Mucosa of stomach (tissue), 1 donor: ENCODE measurements around the gene GABBR2.

Experiments
- H3K27me3 ChIP-seq: one replicate; pipeline ENCODE4 v1.7.0; 2013; ENCODE audit warnings: mild to moderate bottlenecking, low read length; ENCODE audit not compliant: control insufficient read depth, insufficient read depth
- H3K36me3 ChIP-seq: one replicate; pipeline ENCODE4 v1.7.0; 2013; ENCODE audit warnings: low read length; ENCODE audit not compliant: control insufficient read depth, insufficient read depth
- H3K4me1 ChIP-seq: one replicate; pipeline ENCODE4 v1.7.0; 2013; ENCODE audit warnings: mild to moderate bottlenecking, low read length; ENCODE audit not compliant: control insufficient read depth, insufficient read depth
- H3K4me3 ChIP-seq: one replicate; pipeline ENCODE4 v1.7.0; 2013; ENCODE audit warnings: low read length
- H3K9ac ChIP-seq: one replicate; pipeline ENCODE4 v1.7.0; 2013; ENCODE audit warnings: mild to moderate bottlenecking, low read length, moderate library complexity
- H3K9me3 ChIP-seq: one replicate; pipeline ENCODE4 v1.7.0; 2013; ENCODE audit warnings: mild to moderate bottlenecking, low read length, moderate library complexity; ENCODE audit not compliant: control insufficient read depth
- donor health status: Pancreatic carcinoma.

Gene GABBR2

DNA sequence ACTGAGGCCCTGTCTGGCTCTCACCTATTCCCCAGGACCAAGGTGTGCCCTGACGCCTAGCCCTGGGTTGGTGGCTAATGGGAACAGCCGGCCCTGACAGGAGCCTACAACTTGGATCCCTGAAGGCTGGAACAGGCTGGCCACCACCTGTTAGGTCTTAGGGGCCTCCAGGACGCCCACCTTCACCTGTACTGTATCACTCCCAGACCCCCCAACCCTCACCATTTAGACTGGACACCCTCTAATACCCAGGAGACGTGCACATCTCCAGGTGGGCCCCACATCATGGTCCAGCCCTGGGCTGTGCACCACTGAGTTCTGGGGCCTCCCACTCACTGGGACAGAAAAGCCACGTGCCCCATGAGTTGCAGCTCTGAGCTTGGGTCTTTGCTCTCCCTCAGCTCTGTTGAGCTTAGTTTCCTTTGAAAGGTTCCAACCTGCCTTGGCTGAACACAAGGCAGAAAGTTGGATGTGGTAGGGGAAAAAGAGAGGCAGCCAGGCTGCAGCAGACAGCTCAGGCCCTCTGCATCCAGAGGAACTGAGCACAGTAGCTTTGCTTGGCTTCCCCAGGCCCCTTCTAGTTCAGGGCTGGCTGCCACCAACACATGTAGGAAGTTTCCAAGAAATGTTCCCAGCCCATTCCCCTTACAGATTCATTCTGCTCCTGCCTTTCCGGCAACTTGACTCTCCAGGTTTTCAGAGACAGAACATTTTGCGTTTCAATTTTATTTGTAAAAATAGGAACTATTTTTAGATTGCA lies 336.5 kb downstream of the GABBR2 start:
- Histone ChIP-seq H3K9me3 (no peaks in the 10 kb centered on the region), H3K27me3 (no peaks in the 10 kb centered on the region), H3K4me1 (peaks cover 17% of the 10 kb centered on the region), H3K36me3 (no peaks in the 10 kb centered on the region), H3K9ac (no peak overlapping the region), H3K4me3 (no peak overlapping the region)

DNA sequence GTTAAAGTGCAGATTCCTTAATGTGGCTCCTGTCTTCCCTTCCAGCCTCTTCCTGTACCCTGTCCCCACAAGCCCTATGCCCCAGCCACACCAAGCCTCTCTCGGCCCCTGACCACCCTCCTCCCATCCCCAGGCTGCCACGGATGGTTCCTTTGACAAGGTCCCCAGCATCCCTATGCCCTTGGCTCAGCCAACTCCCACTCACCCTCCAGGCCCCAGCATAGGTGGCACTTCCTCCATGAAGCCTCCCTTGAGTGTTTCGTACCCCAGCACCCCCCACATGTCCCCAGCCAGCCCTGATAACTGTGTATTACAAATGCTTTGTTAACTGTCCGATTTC lies 337.8 kb downstream of the GABBR2 start:
- Histone ChIP-seq H3K36me3 (no peaks in the 10 kb centered on the region), H3K4me1 (peaks cover 17% of the 10 kb centered on the region), H3K4me3 (no peak overlapping the region), H3K9ac (no peak overlapping the region), H3K9me3 (no peaks in the 10 kb centered on the region), H3K27me3 (no peaks in the 10 kb centered on the region)

DNA sequence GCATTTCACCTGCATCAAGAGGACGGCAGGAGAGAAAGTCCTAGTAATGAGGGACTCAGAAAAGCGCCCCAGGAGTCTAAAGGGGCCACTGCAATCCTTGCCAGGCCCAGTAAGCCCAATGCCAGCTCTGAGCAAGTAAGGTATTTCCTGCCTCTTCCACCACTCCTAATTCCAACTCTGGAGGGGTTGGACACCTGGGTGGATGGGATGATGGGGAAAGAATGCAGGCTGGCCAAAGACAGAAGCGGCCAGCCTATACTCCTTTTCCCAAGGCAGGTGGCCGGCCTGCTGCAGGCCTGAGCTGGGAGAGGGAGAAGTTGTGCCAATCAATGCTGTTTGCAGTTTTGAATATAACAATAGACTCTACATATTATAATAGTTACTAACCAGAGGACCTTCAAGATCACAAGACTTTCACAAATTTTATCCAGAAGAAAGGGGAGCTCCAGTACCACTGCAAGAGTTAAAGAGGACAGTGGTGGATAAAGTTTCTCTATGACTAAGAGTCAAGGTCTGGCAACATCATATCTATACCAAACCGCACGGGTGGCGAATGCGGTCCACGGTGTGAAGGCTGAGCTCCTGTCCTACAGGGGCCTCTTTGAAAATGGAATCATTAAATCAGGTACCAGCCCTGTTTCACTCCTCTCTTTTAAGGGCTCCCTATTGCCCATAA lies 338.3 kb downstream of the GABBR2 start:
- Histone ChIP-seq H3K27me3 (no peaks in the 10 kb centered on the region), H3K4me3 (no peak overlapping the region), H3K9me3 (no peaks in the 10 kb centered on the region), H3K36me3 (no peaks in the 10 kb centered on the region), H3K9ac (no peak overlapping the region), H3K4me1 (peaks cover 17% of the 10 kb centered on the region)

DNA sequence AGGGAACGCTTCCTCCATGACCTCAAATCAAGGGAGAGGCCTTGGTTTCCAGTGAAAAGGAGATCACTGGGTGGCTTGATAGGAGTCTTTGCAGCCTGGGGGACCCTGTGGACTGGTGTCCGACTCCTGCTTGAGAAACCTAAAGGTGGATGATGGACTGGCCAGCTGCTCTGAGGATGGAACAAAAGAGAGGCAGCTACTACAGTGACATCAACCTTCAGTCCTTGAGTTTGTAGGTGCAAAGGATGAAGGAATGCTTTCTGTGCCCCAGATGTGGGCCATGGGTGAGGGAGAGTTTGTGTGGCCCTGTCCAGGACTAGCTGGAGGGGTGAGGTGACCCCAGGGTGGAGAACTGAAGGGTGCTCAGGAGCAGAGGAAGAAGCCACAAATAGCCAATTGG lies 338.8 kb downstream of the GABBR2 start:
- Histone ChIP-seq H3K36me3 (no peaks in the 10 kb centered on the region), H3K27me3 (no peaks in the 10 kb centered on the region), H3K4me3 (no peak overlapping the region), H3K9ac (no peak overlapping the region), H3K4me1 (peaks cover 12% of the 10 kb centered on the region), H3K9me3 (no peaks in the 10 kb centered on the region)

DNA sequence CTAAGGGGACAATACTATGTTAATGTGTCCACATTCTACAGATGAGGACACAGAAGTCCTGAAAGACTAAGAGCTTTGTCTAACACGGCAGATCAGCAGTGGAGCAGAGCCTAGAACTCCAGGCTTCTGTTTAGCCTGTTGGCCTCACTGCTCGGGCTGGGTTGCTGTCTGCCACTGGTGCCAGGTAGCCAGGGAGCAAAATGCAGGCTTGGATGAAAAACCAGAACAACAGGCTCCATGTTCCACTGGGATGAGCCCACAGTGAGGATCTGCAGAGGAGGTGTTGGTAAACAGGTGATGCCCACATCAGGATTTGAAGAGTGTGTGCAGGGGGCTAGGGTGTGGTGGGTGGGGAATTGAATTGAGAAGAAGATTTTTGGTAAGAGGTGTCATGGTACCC lies 339.3 kb downstream of the GABBR2 start:
- Histone ChIP-seq H3K4me3 (no peak overlapping the region), H3K9me3 (no peaks in the 10 kb centered on the region), H3K4me1 (peaks cover 8% of the 10 kb centered on the region), H3K36me3 (no peaks in the 10 kb centered on the region), H3K9ac (no peak overlapping the region), H3K27me3 (no peaks in the 10 kb centered on the region)

DNA sequence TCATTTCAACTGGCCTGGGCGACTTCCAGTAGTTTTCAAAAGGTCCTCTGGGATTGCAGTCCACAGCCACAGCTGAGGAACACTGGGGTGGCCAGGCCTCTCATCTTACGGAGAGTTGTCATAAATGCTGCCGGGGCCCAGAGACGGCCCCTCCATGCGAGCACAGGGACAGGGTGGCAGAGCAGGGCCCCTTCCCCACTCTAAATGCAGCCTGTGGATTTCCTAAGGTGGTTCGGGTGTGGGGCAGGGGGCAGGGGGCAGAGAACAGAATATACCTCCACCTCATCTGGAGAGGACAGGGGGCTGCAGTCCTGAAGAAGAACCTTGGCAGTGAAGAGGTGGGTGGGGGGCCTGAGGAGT lies 339.7 kb downstream of the GABBR2 start:
- H3K27me3 ChIP-seq: no peaks in the 10 kb centered on the region
- no peaks in the 10 kb centered on the region for H3K9me3 ChIP-seq
- no peaks in the 10 kb centered on the region for H3K36me3 ChIP-seq
- H3K4me1 ChIP-seq: peaks cover 3% of the 10 kb centered on the region
- no peak overlapping the region for H3K4me3 ChIP-seq
- H3K9ac ChIP-seq: no peak overlapping the region

DNA sequence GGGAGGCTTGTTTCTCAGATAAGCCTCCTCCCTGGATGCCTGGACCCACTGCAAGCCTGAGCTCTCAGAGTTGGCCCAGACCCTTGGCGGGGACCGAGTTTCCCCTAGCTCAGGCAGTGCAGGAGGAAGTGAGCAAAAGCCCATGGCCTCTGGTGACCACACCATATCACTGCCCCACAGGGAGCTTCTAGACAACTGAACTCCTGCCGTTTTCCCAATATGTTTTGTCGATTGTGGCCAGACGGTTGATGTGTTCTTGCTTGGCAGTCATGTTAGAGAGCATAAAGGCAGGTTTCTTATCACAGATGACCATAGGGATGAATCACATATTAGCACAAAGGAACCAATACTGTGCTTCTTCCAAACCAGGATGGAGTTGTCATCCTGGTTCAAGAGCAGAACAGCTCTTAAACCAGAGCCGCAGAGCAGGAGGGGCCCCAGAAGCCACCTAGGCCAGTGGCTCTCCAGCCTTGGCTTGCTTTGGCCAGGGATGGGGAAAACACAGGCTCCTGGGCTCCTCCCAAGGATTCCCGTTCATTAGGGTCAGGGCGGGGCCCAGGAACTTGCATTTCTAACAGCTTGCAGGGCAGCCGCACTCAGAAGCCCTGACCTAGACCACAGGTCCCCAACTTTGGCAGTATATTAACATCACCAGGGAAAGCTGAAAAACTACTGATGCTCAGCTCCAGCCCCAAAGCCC lies 340.2 kb downstream of the GABBR2 start:
- H3K27me3 ChIP-seq: no peaks in the 10 kb centered on the region
- H3K4me1 ChIP-seq: no peaks in the 10 kb centered on the region
- no peak overlapping the region for H3K9ac ChIP-seq
- H3K4me3 ChIP-seq: no peak overlapping the region
- no peaks in the 10 kb centered on the region for H3K36me3 ChIP-seq
- no peaks in the 10 kb centered on the region for H3K9me3 ChIP-seq

DNA sequence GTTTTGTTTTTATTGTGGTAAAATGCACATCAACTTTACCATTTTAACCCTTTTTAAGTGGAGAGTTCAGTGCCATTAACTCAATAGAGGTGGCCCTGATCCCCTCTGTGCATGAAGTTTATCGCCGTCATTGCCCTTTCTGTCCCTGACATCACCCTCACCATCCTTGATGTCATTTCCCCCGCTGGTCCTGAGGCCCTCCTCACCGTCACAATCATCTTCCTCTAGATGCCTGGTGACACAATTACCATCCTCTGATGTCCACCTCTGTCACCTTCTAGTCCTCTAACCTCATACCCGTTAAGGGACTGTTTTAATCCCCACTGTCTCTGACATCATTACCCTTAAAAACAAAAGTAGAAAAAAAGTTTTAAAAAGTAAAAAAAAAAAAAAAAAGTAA lies 340.8 kb downstream of the GABBR2 start:
- Histone ChIP-seq H3K9ac (no peak overlapping the region), H3K4me1 (no peaks in the 10 kb centered on the region), H3K27me3 (no peaks in the 10 kb centered on the region), H3K36me3 (no peaks in the 10 kb centered on the region), H3K9me3 (no peaks in the 10 kb centered on the region), H3K4me3 (no peak overlapping the region)

DNA sequence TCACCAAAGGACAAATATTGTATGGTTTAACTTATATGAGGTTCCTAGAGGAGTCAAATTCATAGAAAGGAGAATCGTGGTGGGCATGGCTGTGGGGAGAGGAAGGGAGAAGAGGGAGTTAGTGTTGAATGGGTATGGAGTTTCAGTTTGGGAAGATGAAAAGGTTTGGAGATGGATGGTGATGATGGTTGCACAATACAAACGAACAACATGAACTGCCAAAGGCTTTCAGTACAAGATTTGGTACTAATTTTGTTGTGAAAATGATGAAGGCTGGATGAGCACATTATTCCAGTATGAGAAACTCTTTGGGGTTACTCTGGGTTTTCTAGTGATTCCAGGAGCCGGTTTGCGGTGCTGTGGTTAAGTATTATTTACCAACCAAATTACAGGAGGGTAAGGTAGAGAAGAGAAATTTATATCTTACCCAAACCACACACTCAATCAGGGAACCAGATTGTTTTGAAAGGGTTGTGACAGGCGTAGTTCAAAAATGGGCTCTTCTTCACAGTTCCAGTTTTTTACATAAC lies 341.3 kb downstream of the GABBR2 start:
- no peak overlapping the region for H3K9ac ChIP-seq

DNA sequence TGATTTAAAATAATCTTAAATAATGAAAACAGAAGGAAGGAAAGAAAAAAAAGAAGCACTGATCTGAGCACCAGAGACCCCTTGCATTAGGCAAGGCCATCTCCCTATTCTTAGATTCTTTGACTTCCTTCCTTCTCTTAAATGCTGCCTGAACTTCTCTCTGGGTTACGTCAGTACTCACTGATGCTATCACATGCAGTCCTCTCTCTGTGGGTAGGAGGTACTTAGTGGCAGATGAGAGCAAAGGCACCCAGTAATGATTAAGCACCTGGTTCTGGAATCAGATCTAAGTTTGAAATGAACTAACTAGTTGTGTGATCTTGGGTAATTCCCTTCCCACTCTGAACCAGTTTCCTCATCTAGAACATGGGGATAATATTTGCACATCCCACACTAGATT lies 343.0 kb downstream of the GABBR2 start:
- Histone ChIP-seq H3K36me3 (no peaks in the 10 kb centered on the region), H3K4me3 (no peak overlapping the region), H3K9me3 (no peaks in the 10 kb centered on the region), H3K27me3 (no peaks in the 10 kb centered on the region), H3K9ac (no peak overlapping the region), H3K4me1 (no peaks in the 10 kb centered on the region)

More for the DNA sequence above, 341.3 kb downstream of the GABBR2 start:
- no peak overlapping the region for H3K4me3 ChIP-seq
- H3K9me3 ChIP-seq: no peaks in the 10 kb centered on the region
- no peaks in the 10 kb centered on the region for H3K4me1 ChIP-seq
- H3K36me3 ChIP-seq: no peaks in the 10 kb centered on the region
- no peaks in the 10 kb centered on the region for H3K27me3 ChIP-seq

DNA sequence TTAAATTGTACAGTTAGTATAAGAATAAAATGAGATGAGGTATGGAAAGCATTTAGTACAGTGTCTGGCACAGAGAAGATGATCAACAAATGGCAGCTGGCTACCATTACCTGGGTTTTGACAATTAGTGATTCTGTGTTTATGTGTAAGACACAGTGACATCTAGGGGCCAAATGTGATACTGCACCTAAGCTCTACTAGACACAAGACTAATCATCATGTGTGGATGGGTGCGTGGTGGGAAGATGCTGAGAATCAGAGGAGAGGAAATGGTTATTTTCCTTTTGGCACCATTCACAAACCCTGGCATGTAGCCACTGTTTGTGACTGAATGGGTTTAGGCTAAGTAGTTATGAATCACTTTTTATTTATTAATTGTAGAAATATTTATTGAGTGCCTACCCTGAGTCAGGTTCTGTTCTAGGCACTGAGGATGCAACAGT lies 343.5 kb downstream of the GABBR2 start:
- H3K4me1 ChIP-seq: no peaks in the 10 kb centered on the region
- no peaks in the 10 kb centered on the region for H3K36me3 ChIP-seq
- no peaks in the 10 kb centered on the region for H3K27me3 ChIP-seq
- H3K9me3 ChIP-seq: no peaks in the 10 kb centered on the region
- no peak overlapping the region for H3K4me3 ChIP-seq
- H3K9ac ChIP-seq: no peak overlapping the region

DNA sequence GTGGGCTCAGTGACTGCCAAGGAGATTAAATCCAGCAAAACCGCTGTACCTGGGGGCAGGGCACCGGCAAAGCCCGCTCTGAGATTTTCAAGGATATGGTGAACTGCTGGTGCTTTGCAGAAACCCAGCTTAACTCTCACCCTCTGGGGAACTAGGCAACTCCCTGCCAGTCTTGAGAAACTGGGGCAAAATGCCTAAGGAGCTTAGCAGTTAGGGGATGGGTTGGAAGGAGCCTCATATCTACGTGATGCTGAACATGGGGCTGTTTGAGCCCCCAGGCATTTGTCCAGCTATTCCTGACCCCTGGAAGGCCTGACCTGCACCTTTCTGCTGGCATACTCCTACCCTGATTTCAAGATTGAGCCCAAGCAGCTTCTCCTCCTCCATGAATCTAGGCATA lies 344.6 kb downstream of the GABBR2 start:
- Histone ChIP-seq H3K4me1 (no peaks in the 10 kb centered on the region), H3K4me3 (no peak overlapping the region), H3K36me3 (no peaks in the 10 kb centered on the region), H3K9me3 (no peaks in the 10 kb centered on the region), H3K27me3 (no peaks in the 10 kb centered on the region), H3K9ac (no peak overlapping the region)
